ENCODE data around the gene DLG1.

GRCh38 chr3:197320582-197320981 is 22.2 kb upstream of the DLG1 start:
- no peak for TF ChIP-seq POLR2AphosphoS5 (IDR thresholded peaks at IDR 0.05; ENCODE audit: low read depth, low read length)
- TF ChIP-seq REST (IDR thresholded peaks at IDR 0.05; ENCODE audit: insufficient read depth in 1 of 2, low read depth in 2 of 2, low read length in 2 of 2): no peak
- TF ChIP-seq TAF1 (IDR thresholded peaks at IDR 0.05; ENCODE audit: borderline replicate concordance, insufficient read depth, low read length): no peak
